OCI-LY1 (cell line): ENCODE results near the gene CDKL4.

Experiments
- CTCF ChIP-seq: fragments of 200-600 bp; sonication (generic), shearing (Covaris generic); IDR thresholded peaks from 2 replicates; pipeline ENCODE4 v1.5.1; 2017; ENCODE audit warnings: mild to moderate bottlenecking, antibody characterized with exemption, low read length, moderate library complexity, mixed read lengths
- EZH2 ChIP-seq: fragments of 200-600 bp; sonication (generic), shearing (Covaris generic); IDR thresholded peaks from 2 replicates; pipeline ENCODE4 v1.8.0; 2017; ENCODE audit warnings: borderline replicate concordance, mixed run types, mild to moderate bottlenecking, antibody characterized with exemption, low read length, moderate library complexity, mixed read lengths

GRCh38 chr2:39210846-39211245 lies 32.9 kb downstream of the CDKL4 start:
- TF ChIP-seq EZH2 (no peak), CTCF (no peak)
